GM10847 (cell line): ENCODE measurements around the gene LRRC3C.

ENCODE experiments used
- POLR2A ChIP-seq: IDR thresholded peaks from 2 replicates; pipeline ENCODE4 v1.6.1; 2011; ENCODE audit not compliant: insufficient read length; ENCODE audit errors: extremely low read depth

The LRRC3C gene

DNA sequence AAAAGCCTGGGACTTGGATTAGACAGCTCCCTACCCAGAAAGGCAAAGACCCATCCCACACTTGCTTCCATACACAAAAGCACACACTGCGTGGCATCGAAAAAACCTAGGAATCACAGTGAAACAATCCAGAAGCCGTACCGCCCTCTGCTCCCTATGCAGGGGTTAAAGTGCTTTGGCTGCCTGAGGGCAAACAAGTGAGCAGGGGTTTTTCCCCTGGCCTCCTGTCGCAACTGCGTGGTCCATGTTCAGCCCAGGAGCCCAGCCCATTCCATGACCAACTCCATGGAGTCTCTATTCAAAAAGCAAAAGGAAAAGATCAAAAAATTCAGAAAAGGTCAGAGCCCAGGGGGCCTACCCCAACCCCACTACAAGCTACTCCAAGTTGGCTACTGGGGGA, 5.5 kb upstream of the LRRC3C start:
- TF ChIP-seq POLR2A: no peak

DNA sequence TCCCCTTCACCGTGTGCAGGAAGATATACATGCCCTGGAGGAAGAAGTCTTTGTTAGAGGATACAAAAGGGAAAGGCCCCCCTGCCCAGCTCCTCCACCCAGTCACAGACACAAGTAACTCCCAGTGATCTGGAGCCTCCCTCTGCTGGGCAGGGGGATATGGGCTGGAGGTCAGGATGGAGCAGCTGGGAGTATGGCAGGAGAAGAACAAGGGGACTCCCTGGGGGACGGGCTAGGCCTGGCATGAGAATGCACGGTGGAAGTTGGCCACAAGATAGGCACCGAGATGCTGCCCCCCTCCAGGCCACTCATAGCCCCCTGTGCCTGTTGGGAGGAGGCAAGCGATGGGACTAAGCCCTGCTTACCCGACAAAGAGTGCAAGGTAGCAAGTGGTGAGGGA, 4.3 kb upstream of the LRRC3C start:
- no peak for TF ChIP-seq POLR2A

DNA sequence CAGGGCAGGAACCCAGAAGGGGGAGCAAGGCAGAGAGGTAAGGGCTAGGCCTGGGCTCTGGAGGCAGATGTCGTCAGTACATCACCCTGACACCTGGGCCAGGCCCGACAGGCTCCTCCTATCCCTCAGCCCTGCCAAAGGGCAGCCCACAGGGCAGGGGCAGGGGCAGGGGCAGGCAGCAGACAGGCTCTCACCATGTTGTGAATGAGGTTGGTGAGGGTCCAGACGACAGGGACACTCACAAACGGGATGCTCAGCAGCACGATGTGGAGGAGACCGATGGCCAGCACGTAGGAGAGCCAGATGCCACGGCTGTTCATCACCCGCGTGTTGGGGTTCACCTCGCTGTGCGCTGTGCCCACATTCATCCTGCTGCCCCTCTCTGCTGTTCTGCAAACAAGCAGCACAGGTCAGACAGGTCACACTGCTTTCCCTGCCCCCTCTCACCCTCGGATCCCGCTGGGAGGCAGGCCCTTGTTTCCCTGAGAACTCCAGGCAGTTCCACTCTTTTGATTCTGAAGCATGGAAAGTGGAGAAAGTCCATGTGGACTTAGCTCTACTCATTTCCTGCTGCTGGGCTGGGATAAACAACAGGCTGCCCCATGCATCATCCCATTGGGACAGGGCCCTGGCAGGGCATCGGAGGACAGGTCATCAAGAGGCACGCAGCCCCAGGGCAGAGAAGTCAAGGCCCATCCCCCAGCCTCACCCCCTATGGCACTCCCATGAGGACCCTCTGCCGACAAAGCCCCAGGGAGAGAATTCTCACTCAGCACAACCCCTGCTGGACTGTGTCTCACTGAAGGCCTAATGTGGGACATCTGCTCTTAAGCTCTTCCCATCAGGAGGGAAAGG, 3.5 kb upstream of the LRRC3C start:
- no peak for TF ChIP-seq POLR2A

DNA sequence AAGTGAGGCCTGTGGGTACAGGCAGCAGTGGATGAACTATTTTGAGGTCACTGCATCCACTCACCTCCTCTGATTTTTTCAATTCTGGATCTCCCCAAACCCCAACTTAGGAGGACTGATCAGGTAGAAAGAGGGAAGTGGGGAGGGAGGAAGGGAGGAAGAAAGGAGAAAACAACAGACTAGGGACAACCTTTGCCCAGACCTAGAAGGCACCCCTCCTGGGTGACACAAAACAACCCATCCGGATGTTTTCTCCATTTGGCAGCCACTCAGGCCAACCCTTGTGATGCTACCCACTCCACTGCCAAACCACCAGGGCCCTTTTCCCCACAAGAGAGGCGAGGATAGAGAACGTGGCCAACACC, 2.9 kb upstream of the LRRC3C start:
- no peak for TF ChIP-seq POLR2A

- no peak for TF ChIP-seq POLR2A
Observed at GRCh38 chr17:39925282-39926134, 2.0 kb upstream of the LRRC3C start.

DNA sequence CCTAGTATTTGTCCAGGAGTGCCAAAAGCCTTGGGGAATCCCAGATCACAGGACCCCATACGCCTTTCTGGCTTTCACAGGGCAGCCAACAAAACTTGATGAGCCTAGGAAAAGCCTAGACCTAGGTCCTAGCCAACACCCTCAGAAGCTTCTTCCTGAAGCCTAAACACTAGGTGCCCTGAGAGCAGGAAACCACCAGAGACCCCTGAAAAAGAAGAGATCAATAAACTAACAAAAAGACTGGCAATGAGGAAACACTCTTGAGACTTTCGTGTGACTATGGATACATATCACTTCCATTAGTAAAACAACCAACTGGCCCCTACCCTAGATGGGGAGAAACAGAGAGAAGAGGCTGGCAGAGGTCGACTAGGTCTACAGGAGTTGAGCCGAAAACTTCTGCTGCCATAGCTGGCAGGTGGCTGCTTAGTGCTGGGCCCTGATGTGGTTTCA, 1.4 kb upstream of the LRRC3C start:
- TF ChIP-seq POLR2A: no peak

GRCh38 chr17:39926588-39927100, 888 bp upstream of the LRRC3C start:
- peak; percentile 20 for TF ChIP-seq POLR2A

DNA sequence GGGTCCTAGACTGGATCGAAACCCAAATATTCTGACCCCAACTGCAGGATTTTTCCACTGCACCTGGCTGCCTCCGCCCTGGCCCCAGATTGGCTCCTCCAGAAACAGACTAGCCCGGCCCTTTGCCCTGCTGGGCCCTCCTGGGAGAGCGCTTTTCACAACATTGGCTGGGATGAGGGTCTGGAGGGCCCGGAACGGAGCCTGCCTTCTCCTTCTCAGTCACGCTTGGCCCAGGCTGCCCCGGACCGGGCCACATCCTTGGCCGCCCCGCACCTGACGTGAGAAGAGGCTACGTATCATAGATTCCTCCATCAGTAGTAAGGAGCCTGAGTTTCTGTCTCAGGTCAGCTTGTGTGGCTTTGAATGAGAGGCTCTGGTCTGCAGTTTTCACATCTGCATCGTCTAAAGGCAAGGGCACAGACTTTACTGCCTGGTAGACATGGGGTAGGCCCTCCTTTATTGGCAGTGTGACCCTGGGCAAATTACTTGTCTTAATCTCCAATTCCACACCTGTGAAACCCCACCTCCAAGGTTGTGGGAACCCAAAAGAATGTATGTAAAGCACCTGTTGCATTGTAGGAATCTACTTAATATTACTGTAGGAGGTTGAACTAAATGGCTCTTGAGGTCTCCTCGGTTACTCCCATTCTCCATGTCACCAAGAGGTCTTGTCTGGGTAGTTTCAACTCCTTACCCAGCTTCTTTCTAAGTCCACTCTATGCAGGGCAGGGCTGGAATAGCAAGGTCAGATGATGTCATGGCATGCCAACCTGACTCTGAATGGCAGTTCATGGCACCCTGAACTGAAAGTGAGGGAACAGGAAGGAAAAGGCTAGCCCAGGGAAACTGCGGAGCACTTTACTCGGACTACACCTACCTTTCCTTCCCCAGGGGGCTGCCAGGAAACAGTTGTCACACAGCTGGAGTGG, 661 bp downstream of the LRRC3C start:
- TF ChIP-seq POLR2A: no peak

DNA sequence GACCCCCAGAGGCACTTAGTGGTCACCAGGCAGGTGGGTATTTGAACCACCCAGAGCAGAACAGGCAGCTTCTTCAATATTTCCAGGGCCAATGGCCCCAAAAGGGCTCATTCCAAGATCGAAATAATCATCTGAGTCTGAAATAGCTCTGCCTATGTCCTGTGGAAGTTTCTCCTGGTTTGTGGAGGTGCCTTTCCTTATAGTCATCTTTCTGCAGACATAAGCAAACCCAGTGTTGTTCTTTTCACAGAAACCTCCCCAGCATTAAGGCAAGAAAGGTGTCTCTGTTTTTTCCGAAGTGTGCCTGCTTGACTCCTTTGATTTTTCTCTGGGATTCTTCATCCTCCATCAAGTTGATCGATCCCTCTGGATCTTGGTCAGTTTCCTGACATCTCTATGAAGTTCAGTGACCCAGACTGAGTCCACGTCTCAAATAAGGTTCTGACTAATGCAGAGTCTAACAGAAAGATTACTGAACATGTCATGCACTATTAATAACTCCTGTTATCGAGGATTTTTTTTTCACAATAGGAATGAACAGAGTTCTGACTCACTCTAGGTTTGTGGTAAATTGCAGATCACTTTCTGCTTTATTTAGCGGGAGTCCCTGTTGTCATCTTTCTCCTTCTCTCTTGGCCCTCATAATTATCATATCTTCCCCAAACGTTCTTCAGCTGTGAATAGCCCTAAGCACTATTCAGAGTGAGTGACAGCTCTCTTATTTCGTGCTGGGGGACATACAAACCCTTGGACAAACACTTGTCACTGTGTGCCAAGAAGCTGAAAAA, 1.5 kb downstream of the LRRC3C start:
- no peak for TF ChIP-seq POLR2A

DNA sequence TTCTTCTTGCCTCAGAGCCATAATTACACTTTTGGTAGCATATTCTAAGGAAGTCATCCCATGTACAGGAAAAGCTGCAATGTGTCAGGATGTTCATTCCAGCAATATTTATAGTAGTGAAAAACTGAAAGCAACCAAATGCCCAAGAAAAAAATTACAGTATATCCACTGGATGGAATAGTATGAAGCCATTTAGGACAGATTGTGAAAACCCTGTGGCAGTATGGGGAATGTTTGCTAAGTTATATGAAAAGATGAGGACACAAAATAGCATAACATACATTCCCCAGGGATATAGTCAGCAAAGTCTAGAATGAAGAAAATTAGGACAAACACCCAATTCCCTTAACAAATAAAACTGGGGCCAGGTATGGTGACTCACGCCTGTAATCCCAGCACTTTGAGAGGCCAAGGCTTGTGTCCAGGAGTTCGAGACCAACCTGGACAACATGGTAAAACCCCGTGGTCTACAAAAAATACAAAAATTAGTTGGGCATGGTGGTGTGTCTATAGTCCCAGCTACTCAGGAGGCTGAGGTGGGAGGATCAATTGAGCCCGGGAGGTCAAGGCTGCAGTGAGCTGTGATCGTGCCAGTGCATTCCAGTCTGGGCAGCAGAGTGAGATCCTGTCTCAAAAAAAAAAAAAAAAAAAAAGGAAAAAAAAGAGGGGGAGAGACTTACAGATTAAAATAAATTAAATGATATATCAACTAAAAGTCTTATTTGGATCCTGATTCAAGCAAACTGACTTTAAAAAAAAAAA, 2.3 kb downstream of the LRRC3C start:
- no peak for TF ChIP-seq POLR2A

DNA sequence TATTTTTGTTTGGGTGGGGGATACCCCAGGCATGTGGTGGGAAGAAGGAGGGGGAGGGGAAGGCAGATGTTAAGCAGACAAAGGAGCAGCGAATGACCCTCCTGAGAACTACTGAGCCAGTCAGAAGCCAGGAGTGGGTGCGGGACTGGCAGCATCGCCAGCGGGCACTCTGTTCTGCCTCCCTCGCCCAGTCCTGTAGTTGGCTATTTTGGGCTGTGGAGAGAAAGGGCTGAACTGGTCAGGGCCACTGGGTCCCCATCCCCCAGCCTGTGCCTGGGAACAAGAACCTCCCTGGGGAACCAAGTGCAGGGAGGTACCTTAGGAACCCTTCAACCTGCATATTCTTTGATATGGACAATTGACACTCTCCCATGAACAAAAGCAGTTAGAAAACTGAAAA, 6.4 kb downstream of the LRRC3C start:
- no peak for TF ChIP-seq POLR2A

- TF ChIP-seq POLR2A: no peak
Observed at GRCh38 chr17:39934324-39934723, 6.8 kb downstream of the LRRC3C start.

- no peak for TF ChIP-seq POLR2A
Observed at GRCh38 chr17:39935909-39936308, 8.4 kb downstream of the LRRC3C start.
